Hepatocyte (in vitro differentiated cells): Measurements from ENCODE around the gene PTPRT. TPM values are rescaled to one million over a fixed set of nuclear protein-coding genes. Genes with fewer than 3 reads are reported as not detected.

Experiments
- DNase-seq: peaks from one replicate; pipeline ENCODE4 v3.0.0-alpha.2; 2016; ENCODE audit warnings: low spot score
- H2AFZ ChIP-seq: fragments of 200-600 bp; sonication (generic); 2 replicates; pipeline ENCODE4 v1.6.0; 2016; ENCODE audit warnings: antibody characterized with exemption, mild to moderate bottlenecking
- H3K27ac ChIP-seq: fragments of 200-600 bp; sonication (generic); 2 replicates; pipeline ENCODE4 v1.5.1; 2016; ENCODE audit warnings: mild to moderate bottlenecking
- H3K27me3 ChIP-seq: fragments of 200-600 bp; sonication (generic); 2 replicates; pipeline ENCODE4 v1.6.1; 2016
- H3K36me3 ChIP-seq: fragments of 200-600 bp; sonication (generic); replicated peaks from 2 replicates; pipeline ENCODE4 v1.5.1; 2016; ENCODE audit warnings: low read depth; ENCODE audit not compliant: insufficient read depth
- H3K4me1 ChIP-seq: fragments of 200-600 bp; sonication (generic); 2 replicates; pipeline ENCODE4 v1.5.1; 2016; ENCODE audit warnings: mild to moderate bottlenecking, moderate library complexity; ENCODE audit not compliant: insufficient read depth
- H3K4me2 ChIP-seq: fragments of 200-600 bp; sonication (generic); 2 replicates; pipeline ENCODE4 v1.6.0; 2016
- H3K4me3 ChIP-seq: fragments of 200-600 bp; sonication (generic); 2 replicates; pipeline ENCODE4 v1.5.1; 2016; ENCODE audit warnings: mild to moderate bottlenecking
- H3K79me2 ChIP-seq: fragments of 200-600 bp; sonication (generic); 2 replicates; pipeline ENCODE4 v1.6.0; 2017; ENCODE audit warnings: mild to moderate bottlenecking
- H3K9me2 ChIP-seq: fragments of 200-600 bp; sonication (generic); replicated peaks from 2 replicates; pipeline ENCODE4 v1.6.0; 2017; ENCODE audit warnings: mild to moderate bottlenecking; ENCODE audit not compliant: insufficient read depth
- H3K9me3 ChIP-seq: fragments of 200-600 bp; sonication (generic); 2 replicates; pipeline ENCODE4 v1.5.1; 2016; ENCODE audit warnings: low read depth, mild to moderate bottlenecking
- H4K20me1 ChIP-seq: fragments of 200-600 bp; sonication (generic); 2 replicates; pipeline ENCODE4 v1.6.0; 2016; ENCODE audit warnings: mild to moderate bottlenecking; ENCODE audit not compliant: insufficient read depth, poor library complexity, severe bottlenecking
- CTCF ChIP-seq: fragments of 200-600 bp; sonication (generic); IDR thresholded peaks from 2 replicates; pipeline ENCODE4 v1.5.1; 2016; ENCODE audit warnings: antibody characterized with exemption, mild to moderate bottlenecking; ENCODE audit not compliant: poor library complexity
- EZH2 ChIP-seq: fragments of 200-600 bp; sonication (generic); IDR thresholded peaks from 2 replicates; pipeline ENCODE4 v1.6.1; 2016; ENCODE audit warnings: antibody characterized with exemption, mild to moderate bottlenecking, borderline replicate concordance
- EZH2phosphoT487 ChIP-seq: fragments of 200-600 bp; sonication (generic); IDR thresholded peaks from one replicate; pipeline ENCODE4 v1.6.1; 2018; ENCODE audit warnings: antibody characterized with exemption, mild to moderate bottlenecking, low read depth, moderate library complexity; ENCODE audit not compliant: unreplicated experiment, severe bottlenecking
- WGBS: methylation state at CpG from one replicate; pipeline ENCODE4 v1.1.6; 2016; ENCODE audit warnings: low lambda C conversion rate; ENCODE audit errors: missing lambda C conversion rate; 5-methylcytosine and 5-hydroxymethylcytosine counted together
- polyA plus RNA-seq: library from polyadenylated mRNA; unstranded; fragments of >200 nt; fragmentation: Nextera tagmentation; extraction: Ambion mirVana; gene quantifications from 2 replicates; pipeline ENCODE4 v1.2.1, GENCODE V29; 2016
- total RNA-seq: library from RNA; depleted of rRNA; stranded (reverse); fragments of >200 nt; gene quantifications from 2 replicates; pipeline ENCODE4 v1.2.3, GENCODE V29; 2014

The PTPRT gene
- total and polyA plus RNA-seq, 2 experiments from 2014 or later = 0.47 to 0.83 TPM

GRCh38 chr20:43188861-43189553 lies 699 bp downstream of the PTPRT start:
- H4K20me1 ChIP-seq = no peaks in the 10 kb centered on the region
- peaks cover 41% of the 10 kb centered on the region for H3K27me3 ChIP-seq
- no peak for DNase-seq
- 4% methylated on average over 50 of the region's 64 CpGs for WGBS
- TF ChIP-seq EZH2phosphoT487 (peak; percentile 72), EZH2 (peak; percentile 49), CTCF (no peak)
- peak overlapping the region; percentile 72 for H3K4me2 ChIP-seq
- H3K4me1 ChIP-seq = no peaks in the 10 kb centered on the region
- H2AFZ ChIP-seq = no peak overlapping the region
- no peaks in the 10 kb centered on the region for H3K36me3 ChIP-seq
- no peak overlapping the region for H3K27ac ChIP-seq
- H3K9me3 ChIP-seq = no peaks in the 10 kb centered on the region
- no peak overlapping the region for H3K4me3 ChIP-seq
- no peaks in the 10 kb centered on the region for H3K9me2 ChIP-seq
- no peaks in the 10 kb centered on the region for H3K79me2 ChIP-seq

GRCh38 chr20:43188234-43188653 lies 1.5 kb downstream of the PTPRT start:
- Histone ChIP-seq H3K36me3 (no peaks in the 10 kb centered on the region), H3K4me2 (peak overlapping the region; percentile 72), H3K9me2 (no peaks in the 10 kb centered on the region), H3K27ac (no peak overlapping the region), H3K4me1 (no peaks in the 10 kb centered on the region), H3K9me3 (no peaks in the 10 kb centered on the region), H3K79me2 (no peaks in the 10 kb centered on the region), H3K4me3 (no peak overlapping the region), H2AFZ (no peak overlapping the region), H3K27me3 (peaks cover 41% of the 10 kb centered on the region), H4K20me1 (no peaks in the 10 kb centered on the region)
- TF ChIP-seq CTCF (no peak), EZH2 (peak; percentile 14)
- 8% methylated on average over 16 of the region's 16 CpGs for WGBS
- DNase-seq = no peak

GRCh38 chr20:43187476-43188233 lies 2.1 kb downstream of the PTPRT start:
- H3K4me2 ChIP-seq = peak overlapping the region; percentile 72
- H3K9me3 ChIP-seq = no peaks in the 10 kb centered on the region
- no peaks in the 10 kb centered on the region for H3K4me1 ChIP-seq
- no peaks in the 10 kb centered on the region for H3K36me3 ChIP-seq
- WGBS = 8% methylated on average over 23 of the region's 24 CpGs
- no peaks in the 10 kb centered on the region for H3K9me2 ChIP-seq
- H3K79me2 ChIP-seq = no peaks in the 10 kb centered on the region
- H3K27me3 ChIP-seq = peaks cover 41% of the 10 kb centered on the region
- H3K4me3 ChIP-seq = no peak overlapping the region
- DNase-seq = peak; percentile 83
- no peak for TF ChIP-seq EZH2phosphoT487
- TF ChIP-seq EZH2 = no peak
- TF ChIP-seq CTCF = peak; percentile 97
- H2AFZ ChIP-seq = no peak overlapping the region
- no peak overlapping the region for H3K27ac ChIP-seq
- no peaks in the 10 kb centered on the region for H4K20me1 ChIP-seq
